Right atrium auricular region (tissue), 2 donors: ENCODE results near the gene FAM43B. TPM values are rescaled to one million over a fixed set of nuclear protein-coding genes. Genes with fewer than 3 reads are reported as not detected.

Experiments used
- DNase-seq: peaks from one replicate; pipeline ENCODE4 v3.0.0-alpha.2; 2019; ENCODE audit warnings: low spot score
- H3K27ac ChIP-seq, 2 donors: fragments of 200-600 bp; sonication (generic); 1 replicate in 1 of 2; 2 replicates in 1 of 2; pipeline ENCODE4 v1.5.1; 2016 to 2019
- H3K27me3 ChIP-seq, 2 donors: fragments of 200-600 bp; sonication (generic); one replicate each; pipeline versions ENCODE4 v1.5.1 to v1.6.0; 2017 to 2019
- H3K36me3 ChIP-seq: fragments of 200-600 bp; sonication (generic); one replicate; pipeline ENCODE4 v1.5.1; 2016
- H3K4me1 ChIP-seq, 2 donors: fragments of 200-600 bp; sonication (generic); one replicate each; pipeline versions ENCODE4 v1.5.1 to v1.6.0; 2017 to 2019
- H3K4me3 ChIP-seq, 2 donors: fragments of 200-600 bp; sonication (generic); 1 replicate in 1 of 2; 2 replicates in 1 of 2; pipeline ENCODE4 v1.5.1; 2017 to 2019; ENCODE audit warnings: mild to moderate bottlenecking in 1 of 2, moderate library complexity in 1 of 2
- H3K9me3 ChIP-seq, 2 donors: fragments of 200-600 bp; sonication (generic); one replicate each; pipeline ENCODE4 v1.5.1; 2019
- total RNA-seq, 2 donors: library from RNA; depleted of rRNA; stranded (reverse); fragments of >200 nt; gene quantifications; one replicate each; pipeline ENCODE4 v1.1.0, GENCODE V29; 2016
- TF ChIP-seq, protein P1 (sequence below), 2 donors: fragments of 200-600 bp; sonication (generic); IDR thresholded peaks; one replicate each; pipeline ENCODE4 v1.5.1; 2019; ENCODE audit warnings: antibody characterized with exemption in 2 of 2

FAM43B gene
- total RNA-seq, 2 donors from 2014 or later = 1.4 to 1.7 TPM

DNA sequence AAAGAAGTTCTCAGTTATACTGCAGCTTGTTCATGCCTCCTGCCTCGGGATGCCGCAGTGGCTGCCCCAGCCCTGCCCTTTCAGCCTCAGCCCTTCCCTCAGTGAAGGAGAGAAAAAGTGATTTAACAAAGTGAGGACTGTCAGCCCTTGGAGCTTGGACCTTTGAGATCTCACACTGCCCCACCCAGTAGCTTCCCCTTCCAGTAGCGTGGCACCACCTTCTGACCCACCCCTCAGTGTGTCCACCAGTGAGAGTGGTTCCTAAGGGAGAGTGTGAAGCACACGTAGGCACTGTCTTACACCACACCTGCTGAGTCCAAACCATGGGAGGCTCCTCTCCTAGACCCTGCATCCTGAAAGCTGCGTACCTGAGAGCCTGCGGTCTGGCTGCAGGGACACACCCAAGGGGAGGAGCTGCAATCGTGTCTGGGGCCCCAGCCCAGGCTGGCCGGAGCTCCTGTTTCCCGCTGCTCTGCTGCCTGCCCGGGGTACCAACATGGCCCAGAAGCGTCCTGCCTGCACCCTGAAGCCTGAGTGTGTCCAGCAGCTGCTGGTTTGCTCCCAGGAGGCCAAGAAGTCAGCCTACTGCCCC lies 36.4 kb downstream of the FAM43B start, which contains the start of gene CDA:
Gene CDA (plus strand): TSS at position 464 of the 592 bp plus-strand sequence. CDS start 33 bp downstream, at position 497.
- peak within 1 kb of the TSS; percentile 71 to 84 for H3K27ac ChIP-seq
- no peaks in the 10 kb centered on the region for H3K9me3 ChIP-seq
- TF ChIP-seq, protein P1, sequence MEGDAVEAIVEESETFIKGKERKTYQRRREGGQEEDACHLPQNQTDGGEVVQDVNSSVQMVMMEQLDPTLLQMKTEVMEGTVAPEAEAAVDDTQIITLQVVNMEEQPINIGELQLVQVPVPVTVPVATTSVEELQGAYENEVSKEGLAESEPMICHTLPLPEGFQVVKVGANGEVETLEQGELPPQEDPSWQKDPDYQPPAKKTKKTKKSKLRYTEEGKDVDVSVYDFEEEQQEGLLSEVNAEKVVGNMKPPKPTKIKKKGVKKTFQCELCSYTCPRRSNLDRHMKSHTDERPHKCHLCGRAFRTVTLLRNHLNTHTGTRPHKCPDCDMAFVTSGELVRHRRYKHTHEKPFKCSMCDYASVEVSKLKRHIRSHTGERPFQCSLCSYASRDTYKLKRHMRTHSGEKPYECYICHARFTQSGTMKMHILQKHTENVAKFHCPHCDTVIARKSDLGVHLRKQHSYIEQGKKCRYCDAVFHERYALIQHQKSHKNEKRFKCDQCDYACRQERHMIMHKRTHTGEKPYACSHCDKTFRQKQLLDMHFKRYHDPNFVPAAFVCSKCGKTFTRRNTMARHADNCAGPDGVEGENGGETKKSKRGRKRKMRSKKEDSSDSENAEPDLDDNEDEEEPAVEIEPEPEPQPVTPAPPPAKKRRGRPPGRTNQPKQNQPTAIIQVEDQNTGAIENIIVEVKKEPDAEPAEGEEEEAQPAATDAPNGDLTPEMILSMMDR (IDR thresholded peaks at IDR 0.05) = no peak
- no peaks in the 10 kb centered on the region for H3K27me3 ChIP-seq
- peak within 1 kb of the TSS; percentile 24 to 31 for H3K4me3 ChIP-seq
- no peaks in the 10 kb centered on the region for H3K36me3 ChIP-seq
- H3K4me1 ChIP-seq = peaks cover 0 to 22% of the 10 kb centered on the region in 2 donors
- peak; percentile 59 for DNase-seq

- TF ChIP-seq, protein P1 (IDR thresholded peaks at IDR 0.05) = no peak
- peak overlapping the region; percentile 24 to 31 for H3K4me3 ChIP-seq
- no peaks in the 10 kb centered on the region for H3K9me3 ChIP-seq
- peak; percentile 82 for DNase-seq
- H3K27ac ChIP-seq = peak overlapping the region; percentile 71 to 84
- no peaks in the 10 kb centered on the region for H3K36me3 ChIP-seq
- H3K27me3 ChIP-seq = no peaks in the 10 kb centered on the region
- H3K4me1 ChIP-seq = peaks cover 0 to 22% of the 10 kb centered on the region in 2 donors
Observed at GRCh38 chr1:20589331-20590278, 37.2 kb downstream of the FAM43B start.

DNA sequence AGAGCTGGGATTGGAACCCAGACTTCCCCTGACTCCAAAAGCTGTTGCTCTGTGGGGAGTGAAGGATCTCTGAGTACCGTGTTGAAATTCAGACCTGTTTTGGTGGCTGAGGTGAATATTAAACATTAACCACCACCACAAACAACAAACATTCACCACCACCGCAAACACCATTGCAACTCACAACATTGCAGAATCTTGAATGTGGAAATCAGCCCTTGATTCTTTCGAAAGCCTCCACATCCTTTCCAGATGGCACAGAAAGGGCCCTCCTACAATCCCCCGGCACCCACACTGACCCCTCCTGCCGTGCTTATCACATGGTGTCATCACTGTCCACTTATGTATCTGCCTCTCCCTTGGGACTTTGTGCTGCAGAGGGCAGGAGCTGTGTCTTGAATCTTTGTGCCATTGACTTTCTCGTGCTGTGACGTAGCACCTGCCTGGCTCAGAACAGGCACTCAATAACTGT lies 38.0 kb downstream of the FAM43B start:
- Histone ChIP-seq H3K27me3 (no peaks in the 10 kb centered on the region), H3K4me1 (peaks cover 0 to 22% of the 10 kb centered on the region in 2 donors), H3K27ac (peak overlapping the region in 1 of 2 donors; percentile 84), H3K36me3 (no peaks in the 10 kb centered on the region), H3K9me3 (no peaks in the 10 kb centered on the region), H3K4me3 (no peak overlapping the region)
- TF ChIP-seq, protein P1 (IDR thresholded peaks at IDR 0.05) = no peak
- peak; percentile 71 for DNase-seq

DNA sequence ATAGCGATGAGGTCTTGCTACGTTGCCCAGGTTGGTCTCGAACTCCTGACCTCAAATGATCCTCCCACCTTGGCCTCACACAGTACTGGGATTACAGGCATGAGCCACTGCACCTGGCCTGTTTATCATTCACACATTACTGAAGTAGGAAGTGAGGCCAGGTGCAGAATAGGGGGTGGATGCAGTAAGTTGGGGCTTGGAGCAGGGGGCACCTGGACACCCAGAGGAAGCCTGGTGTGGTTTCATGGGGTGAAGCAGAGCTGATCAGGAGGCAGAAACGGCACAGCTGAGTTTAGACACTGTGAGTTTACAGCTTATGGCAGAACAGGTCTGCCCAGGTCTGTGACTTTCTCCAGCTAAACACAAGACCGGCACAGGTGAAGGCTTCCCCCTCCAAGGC lies 41.4 kb downstream of the FAM43B start:
- H3K27ac ChIP-seq = no peak overlapping the region
- TF ChIP-seq, protein P1 (IDR thresholded peaks at IDR 0.05) = no peak
- H3K4me3 ChIP-seq = no peak overlapping the region
- H3K9me3 ChIP-seq = no peaks in the 10 kb centered on the region
- no peaks in the 10 kb centered on the region for H3K27me3 ChIP-seq
- H3K36me3 ChIP-seq = no peaks in the 10 kb centered on the region
- no peak for DNase-seq
- peaks cover 0 to 20% of the 10 kb centered on the region in 2 donors for H3K4me1 ChIP-seq

- TF ChIP-seq, protein P1 (IDR thresholded peaks at IDR 0.05) = no peak
- H3K27me3 ChIP-seq = no peaks in the 10 kb centered on the region
- no peaks in the 10 kb centered on the region for H3K9me3 ChIP-seq
- no peak overlapping the region for H3K27ac ChIP-seq
- no peaks in the 10 kb centered on the region for H3K36me3 ChIP-seq
- H3K4me1 ChIP-seq = peaks cover 0 to 10% of the 10 kb centered on the region in 2 donors
- no peak overlapping the region for H3K4me3 ChIP-seq
- no peak for DNase-seq
Observed at GRCh38 chr1:20594746-20595145, 42.4 kb downstream of the FAM43B start.
